GM12878 (cell line): ENCODE results near the gene LHFPL3. TPM values are rescaled to one million over a fixed set of nuclear protein-coding genes. Genes with fewer than 3 reads are reported as not detected.

Source experiments
- ATAC-seq: fragments of 200-7000 bp; cut with Tn5 transposase; 3 replicates; pipeline ENCODE4 v1.9.1; 2020; ENCODE audit warnings: mild to moderate bottlenecking, moderate library complexity
- BruUV-seq: library from RNA; stranded (reverse); fragments of 400-500 nt; replicated peaks from 2 replicates; lab custom pipeline; 2021; lab: Mats Ljungman, UMichigan
- CTCF ChIA-PET: fragments of 300-600 bp; sonication (Branson Sonifier 250); formaldehyde crosslinking; extraction: SDS; loops from one replicate; lab custom pipeline; 2021; ENCODE audit warnings: inconsistent platforms; lab: Yijun Ruan, JAX
- POLR2A ChIA-PET: fragments of 350-600 bp; formaldehyde crosslinking; extraction: SDS; loops from one replicate; lab custom pipeline; 2021; ENCODE audit warnings: inconsistent platforms; lab: Charles Lee
- RAD21 ChIA-PET: fragments of 300-600 bp; sonication (Branson Sonifier 250); formaldehyde crosslinking; loops from one replicate; lab custom pipeline; 2023; ENCODE audit warnings: antibody characterized with exemption; ENCODE audit not compliant: unreplicated experiment; lab: Charles Lee
- SMC1A ChIA-PET: fragments of 300-600 bp; sonication (Branson Sonifier 250); formaldehyde crosslinking; loops from one replicate; lab custom pipeline; 2023; ENCODE audit not compliant: unreplicated experiment, uncharacterized antibody; lab: Charles Lee
- DNase-seq: peaks from one replicate; pipeline ENCODE4 v3.0.0-alpha.2; 2011; ENCODE audit warnings: low read depth, low spot score
- FAIRE-seq: peaks from 3 replicates; lab custom pipeline; 2011; peaks lifted over from hg19 to GRCh38; lab: Jason Lieb, UNC
- H2AFZ ChIP-seq: 2 replicates; pipeline ENCODE4 v1.6.0; 2011; ENCODE audit warnings: low read depth, low read length, control low read depth; ENCODE audit not compliant: control insufficient read depth
- H3K27ac ChIP-seq: 2 replicates; pipeline ENCODE4 v1.5.1; 2011; ENCODE audit warnings: control low read depth; ENCODE audit not compliant: control insufficient read depth, insufficient read depth
- H3K27me3 ChIP-seq, 2 experiments: replicated peaks in 1 of 2; 2 replicates each; pipeline versions ENCODE4 v1.6.0 to v1.6.1; 2011; ENCODE audit warnings: low read length in 1 of 2; ENCODE audit not compliant: control insufficient read depth in 2 of 2, insufficient read depth in 2 of 2
- H3K36me3 ChIP-seq, 2 experiments: 2 replicates each; pipeline ENCODE4 v1.5.1; 2011; ENCODE audit warnings: low read length in 1 of 2; ENCODE audit not compliant: control insufficient read depth in 2 of 2, insufficient read depth in 2 of 2
- H3K4me1 ChIP-seq: 2 replicates; pipeline ENCODE4 v1.6.1; 2011; ENCODE audit warnings: mild to moderate bottlenecking, low read length, moderate library complexity, mixed read lengths; ENCODE audit not compliant: control insufficient read depth, insufficient read depth
- H3K4me2 ChIP-seq: 2 replicates; pipeline ENCODE4 v1.6.0; 2011; ENCODE audit warnings: control low read depth; ENCODE audit not compliant: control insufficient read depth, insufficient read depth
- H3K4me3 ChIP-seq: fragments of 200-600 bp; sonication (generic); 2 replicates; pipeline ENCODE4 v1.5.1; 2016
- H3K79me2 ChIP-seq: 2 replicates; pipeline ENCODE4 v1.6.0; 2011; ENCODE audit warnings: low read length; ENCODE audit not compliant: control insufficient read depth, insufficient read depth
- H3K9ac ChIP-seq: 2 replicates; pipeline ENCODE4 v1.8.0; 2011; ENCODE audit warnings: low read length, control low read depth, mixed read lengths; ENCODE audit not compliant: control insufficient read depth, insufficient read depth
- H3K9me3 ChIP-seq: replicated peaks from 3 replicates; pipeline ENCODE4 v1.5.1; 2011; ENCODE audit warnings: mild to moderate bottlenecking, low read length; ENCODE audit not compliant: control insufficient read depth, insufficient read depth
- H4K20me1 ChIP-seq: 2 replicates; pipeline ENCODE4 v1.6.0; 2011; ENCODE audit not compliant: control insufficient read depth, insufficient read depth
- CBX3 ChIP-seq: fragments of 200-600 bp; sonication (generic); IDR thresholded peaks from 2 replicates; pipeline ENCODE4 v1.6.1; 2016; ENCODE audit warnings: low read depth, borderline replicate concordance
- CHD2 ChIP-seq: IDR thresholded peaks from 2 replicates; pipeline ENCODE4 v1.6.1; 2011; ENCODE audit warnings: low read depth, low read length, improper control_type of control experiment, borderline replicate concordance
- CREM ChIP-seq: IDR thresholded peaks from 2 replicates; pipeline ENCODE4 v1.6.1; 2014; ENCODE audit warnings: antibody characterized with exemption, low read depth
- JUND ChIP-seq: IDR thresholded peaks from 2 replicates; pipeline ENCODE4 v1.6.1; 2012; ENCODE audit warnings: low read depth, mild to moderate bottlenecking, low read length, improper control_type of control experiment, moderate library complexity
- KDM1A ChIP-seq: fragments of 200-600 bp; sonication (generic); IDR thresholded peaks from 2 replicates; pipeline ENCODE4 v1.6.1; 2016; ENCODE audit warnings: borderline replicate concordance
- NFYB ChIP-seq: IDR thresholded peaks from 2 replicates; pipeline ENCODE4 v1.6.1; 2011; ENCODE audit warnings: low read depth, mild to moderate bottlenecking, low read length, improper control_type of control experiment, moderate library complexity; ENCODE audit not compliant: insufficient read depth
- PML ChIP-seq: IDR thresholded peaks from 2 replicates; pipeline ENCODE4 v1.6.1; 2012; ENCODE audit warnings: low read length, inconsistent platforms
- RAD21 ChIP-seq: IDR thresholded peaks from 2 replicates; pipeline ENCODE4 v1.6.1; 2011; ENCODE audit warnings: mild to moderate bottlenecking, low read depth, low read length, moderate library complexity; ENCODE audit not compliant: insufficient read depth
- RBBP5 ChIP-seq: fragments of 200-600 bp; sonication (generic); conservative IDR thresholded peaks from 2 replicates; pipeline ENCODE4 v1.6.1; 2016
- WGBS: methylation state at CpG from one replicate; pipeline ENCODE4 v1.1.6; 2016; ENCODE audit warnings: low lambda C conversion rate; ENCODE audit not compliant: insufficient replicate concordance, insufficient coverage; ENCODE audit errors: missing lambda C conversion rate; 5-methylcytosine and 5-hydroxymethylcytosine counted together
- in situ Hi-C: fragments of 300-500 bp; cut with MboI; formaldehyde crosslinking; loops from 9 replicates; pipeline ENCODE4 v1.14.3; 2018; ENCODE audit warnings: mixed read lengths
- intact Hi-C: fragments of 100-400 bp; cut with micrococcal nuclease; formaldehyde crosslinking; loops from one replicate; pipeline ENCODE4 v1.14.2; 2022; ENCODE audit not compliant: unreplicated experiment
- polyA plus RNA-seq, 11 experiments: library from polyadenylated mRNA; depleted of rRNA in 4 of 11; unstranded in 6 of 11; stranded (reverse) in 5 of 11; fragments of >200 nt; fragmentation: Nextera tagmentation in 4 of 11; fragmentation: Illumina TruSeq in 1 of 11; extraction: Ambion mirVana in 4 of 11; extraction: Trizol in 1 of 11; gene quantifications; 1 replicate in 1 of 11; 2 replicates in 10 of 11; pipeline versions ENCODE4 v1.2.1 to v1.2.3, GENCODE V29; 2011 to 2016; ENCODE audit warnings: inconsistent platforms in 2 of 11, missing spikeins in 2 of 11, low read depth in 1 of 11
- total RNA-seq, 4 experiments: library from RNA; depleted of rRNA in 3 of 4; stranded (reverse); fragments of >200 nt in 3 of 4; fragmentation: Illumina TruSeq in 1 of 4; extraction: Trizol in 1 of 4; gene quantifications; 2 replicates each; pipeline versions ENCODE4 v1.2.1 to v1.2.3, GENCODE V29; 2013 to 2021
- TF ChIP-seq, protein P1 (sequence below): fragments of 450-650 bp; IDR thresholded peaks from 2 replicates; pipeline ENCODE4 v1.6.1; 2017; ENCODE audit warnings: mild to moderate bottlenecking, moderate library complexity

LHFPL3 gene
- total and polyA plus RNA-seq, 10 of the 15 experiments (the other 5 are each of a cell fraction or from before 2014, with no cell fraction given), result 0.09 TPM; not detected in 9

DNA sequence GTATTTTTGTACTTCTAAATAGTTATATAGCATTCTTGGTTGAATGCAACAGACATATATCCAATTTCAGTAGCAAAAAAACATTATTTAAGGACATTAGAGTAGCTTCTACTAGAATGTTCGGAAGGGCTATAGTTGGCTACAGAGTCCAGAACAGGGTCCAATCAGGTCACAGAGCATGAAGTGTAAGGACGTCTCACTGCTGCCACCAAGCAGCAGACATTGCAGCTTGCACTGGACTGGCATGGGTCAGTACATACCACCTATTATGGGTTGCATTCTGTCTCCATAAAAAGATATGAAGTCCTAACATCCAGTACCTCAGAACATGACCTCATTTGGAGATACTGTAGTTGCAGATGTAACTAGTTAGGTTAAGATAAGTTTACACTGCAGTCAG lies 87.3 kb downstream of the LHFPL3 start:
- TF ChIP-seq, protein P1, sequence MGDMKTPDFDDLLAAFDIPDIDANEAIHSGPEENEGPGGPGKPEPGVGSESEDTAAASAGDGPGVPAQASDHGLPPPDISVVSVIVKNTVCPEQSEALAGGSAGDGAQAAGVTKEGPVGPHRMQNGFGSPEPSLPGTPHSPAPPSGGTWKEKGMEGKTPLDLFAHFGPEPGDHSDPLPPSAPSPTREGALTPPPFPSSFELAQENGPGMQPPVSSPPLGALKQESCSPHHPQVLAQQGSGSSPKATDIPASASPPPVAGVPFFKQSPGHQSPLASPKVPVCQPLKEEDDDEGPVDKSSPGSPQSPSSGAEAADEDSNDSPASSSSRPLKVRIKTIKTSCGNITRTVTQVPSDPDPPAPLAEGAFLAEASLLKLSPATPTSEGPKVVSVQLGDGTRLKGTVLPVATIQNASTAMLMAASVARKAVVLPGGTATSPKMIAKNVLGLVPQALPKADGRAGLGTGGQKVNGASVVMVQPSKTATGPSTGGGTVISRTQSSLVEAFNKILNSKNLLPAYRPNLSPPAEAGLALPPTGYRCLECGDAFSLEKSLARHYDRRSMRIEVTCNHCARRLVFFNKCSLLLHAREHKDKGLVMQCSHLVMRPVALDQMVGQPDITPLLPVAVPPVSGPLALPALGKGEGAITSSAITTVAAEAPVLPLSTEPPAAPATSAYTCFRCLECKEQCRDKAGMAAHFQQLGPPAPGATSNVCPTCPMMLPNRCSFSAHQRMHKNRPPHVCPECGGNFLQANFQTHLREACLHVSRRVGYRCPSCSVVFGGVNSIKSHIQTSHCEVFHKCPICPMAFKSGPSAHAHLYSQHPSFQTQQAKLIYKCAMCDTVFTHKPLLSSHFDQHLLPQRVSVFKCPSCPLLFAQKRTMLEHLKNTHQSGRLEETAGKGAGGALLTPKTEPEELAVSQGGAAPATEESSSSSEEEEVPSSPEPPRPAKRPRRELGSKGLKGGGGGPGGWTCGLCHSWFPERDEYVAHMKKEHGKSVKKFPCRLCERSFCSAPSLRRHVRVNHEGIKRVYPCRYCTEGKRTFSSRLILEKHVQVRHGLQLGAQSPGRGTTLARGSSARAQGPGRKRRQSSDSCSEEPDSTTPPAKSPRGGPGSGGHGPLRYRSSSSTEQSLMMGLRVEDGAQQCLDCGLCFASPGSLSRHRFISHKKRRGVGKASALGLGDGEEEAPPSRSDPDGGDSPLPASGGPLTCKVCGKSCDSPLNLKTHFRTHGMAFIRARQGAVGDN, result no peak
- TF ChIP-seq RBBP5, result no peak
- TF ChIP-seq CBX3, result no peak
- TF ChIP-seq CREM, result no peak
- TF ChIP-seq JUND, result no peak
- TF ChIP-seq CHD2, result no peak
- TF ChIP-seq NFYB, result 0 out of 2 replicates have a peak, but pooled peaks have one; percentile 31
- no peak for TF ChIP-seq PML
- peak; percentile 9; the same call in 1 of the 2 replicates for TF ChIP-seq RAD21
- no peak for TF ChIP-seq KDM1A
- TF ChIP-seq, all 136 proteins: peak for 2
- FAIRE-seq, result no peak
- peak; percentile 51; the same call in 2 of the 3 replicates for ATAC-seq
- CTCF ChIA-PET, result no interaction called here
- in situ Hi-C loops, result no loop called here
- SMC1A ChIA-PET, result no interaction called here
- Histone ChIP-seq H3K79me2 (no peaks in the 10 kb centered on the region), H3K9me3 (no peaks in the 10 kb centered on the region), H2AFZ (no peak overlapping the region), H3K27me3 (no peaks in the 10 kb centered on the region; a peak in 1 of 4 replicates), H3K9ac (no peak overlapping the region), H4K20me1 (no peaks in the 10 kb centered on the region), H3K27ac (no peak overlapping the region), H3K4me2 (no peak overlapping the region), H3K4me3 (no peak overlapping the region), H3K36me3 (no peaks in the 10 kb centered on the region), H3K4me1 (no peaks in the 10 kb centered on the region)
- no TSS peak for BruUV-seq
- intact Hi-C loops, result no loop called here
- POLR2A ChIA-PET, result no interaction called here
- no peak for DNase-seq
- WGBS, result 0% methylated on average over 2 of the region's 2 CpGs
- RAD21 ChIA-PET, result no interaction called here
